NCI-H1930 (cell line): Measurements from ENCODE around the gene GEMIN7.

ENCODE experiments used
- DNase-seq, 2 experiments: peaks; one replicate each; lab custom pipeline; 2025; lab: John Stamatoyannopoulos, UW

The GEMIN7 gene

DNA sequence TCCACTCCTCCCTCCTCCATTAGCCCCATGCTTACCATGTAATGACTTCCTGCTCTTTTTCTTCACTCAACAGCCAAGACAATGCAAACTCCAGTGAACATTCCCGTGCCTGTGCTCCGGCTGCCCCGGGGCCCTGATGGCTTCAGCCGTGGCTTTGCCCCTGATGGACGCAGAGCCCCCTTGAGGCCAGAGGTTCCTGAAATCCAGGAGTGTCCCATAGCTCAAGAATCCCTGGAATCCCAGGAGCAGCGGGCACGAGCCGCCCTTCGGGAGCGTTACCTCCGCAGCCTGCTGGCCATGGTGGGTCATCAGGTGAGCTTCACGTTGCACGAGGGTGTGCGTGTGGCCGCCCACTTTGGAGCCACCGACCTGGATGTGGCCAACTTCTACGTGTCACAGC, 11.0 kb downstream of the GEMIN7 start:
- no peak for DNase-seq

DNA sequence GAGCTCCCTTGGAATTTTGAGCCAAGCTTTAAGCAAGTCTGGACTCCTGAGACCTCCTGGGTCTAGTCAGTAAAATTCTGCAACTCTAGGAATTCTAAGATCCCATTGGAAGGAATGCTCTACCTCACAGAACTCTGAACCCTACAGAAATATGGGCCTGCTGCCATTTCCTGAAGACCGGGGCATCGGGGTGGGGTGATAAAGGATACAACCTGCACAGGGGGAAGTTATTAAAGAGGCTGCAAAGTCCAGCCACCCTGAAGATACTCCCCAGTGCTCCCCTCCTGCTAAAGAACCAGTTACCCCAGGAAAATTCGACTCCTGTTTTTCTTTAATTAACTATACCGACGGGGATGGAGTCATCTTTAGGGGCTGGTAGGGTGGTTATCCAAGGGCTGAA, 11.5 kb downstream of the GEMIN7 start:
- DNase-seq: no peak

DNA sequence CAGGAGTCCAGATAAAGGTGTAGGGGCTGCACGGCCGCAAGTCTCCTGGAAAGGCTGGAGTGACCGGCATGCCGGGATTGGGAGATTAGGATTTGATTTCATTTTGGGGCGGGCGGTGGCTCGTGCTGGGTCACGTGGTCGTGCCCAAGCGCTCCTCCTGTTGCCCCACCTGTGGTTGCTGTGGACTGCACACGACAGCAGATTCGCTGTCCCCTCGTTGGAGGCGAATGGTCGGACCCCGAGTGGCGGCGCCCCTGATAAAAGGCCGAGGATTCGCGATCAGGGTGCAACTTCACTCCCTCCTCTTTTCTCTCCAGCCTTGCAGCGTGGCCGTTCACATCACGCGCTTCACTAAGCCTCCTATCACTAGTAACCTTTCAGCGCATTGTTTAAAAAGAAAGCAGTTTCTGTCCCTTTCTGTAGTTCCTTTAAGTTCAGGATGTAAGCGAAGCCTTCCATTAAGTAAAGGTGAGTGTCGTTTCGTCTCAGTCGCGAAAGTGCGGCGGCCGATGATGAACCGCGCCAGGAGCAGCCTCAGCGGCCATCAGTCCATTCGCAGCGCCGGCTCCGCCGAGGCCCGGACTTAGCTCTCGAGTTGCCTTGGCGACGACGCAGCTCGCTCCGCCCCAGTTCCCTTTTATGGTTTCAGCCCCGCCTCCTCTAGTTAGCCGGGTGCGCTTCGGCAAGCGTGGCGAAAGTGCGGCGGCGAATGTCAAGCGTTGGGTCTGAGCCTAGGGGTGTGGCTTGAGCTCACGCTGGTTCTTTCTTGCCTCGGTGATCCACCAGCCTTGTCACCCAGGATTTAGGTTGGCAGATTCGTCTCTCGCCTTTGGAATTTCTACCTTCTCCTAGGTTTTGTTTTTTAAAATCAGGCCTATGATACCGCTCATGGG, 12.2 kb downstream of the GEMIN7 start:
- DNase-seq: peak; percentile 99 to 100

DNA sequence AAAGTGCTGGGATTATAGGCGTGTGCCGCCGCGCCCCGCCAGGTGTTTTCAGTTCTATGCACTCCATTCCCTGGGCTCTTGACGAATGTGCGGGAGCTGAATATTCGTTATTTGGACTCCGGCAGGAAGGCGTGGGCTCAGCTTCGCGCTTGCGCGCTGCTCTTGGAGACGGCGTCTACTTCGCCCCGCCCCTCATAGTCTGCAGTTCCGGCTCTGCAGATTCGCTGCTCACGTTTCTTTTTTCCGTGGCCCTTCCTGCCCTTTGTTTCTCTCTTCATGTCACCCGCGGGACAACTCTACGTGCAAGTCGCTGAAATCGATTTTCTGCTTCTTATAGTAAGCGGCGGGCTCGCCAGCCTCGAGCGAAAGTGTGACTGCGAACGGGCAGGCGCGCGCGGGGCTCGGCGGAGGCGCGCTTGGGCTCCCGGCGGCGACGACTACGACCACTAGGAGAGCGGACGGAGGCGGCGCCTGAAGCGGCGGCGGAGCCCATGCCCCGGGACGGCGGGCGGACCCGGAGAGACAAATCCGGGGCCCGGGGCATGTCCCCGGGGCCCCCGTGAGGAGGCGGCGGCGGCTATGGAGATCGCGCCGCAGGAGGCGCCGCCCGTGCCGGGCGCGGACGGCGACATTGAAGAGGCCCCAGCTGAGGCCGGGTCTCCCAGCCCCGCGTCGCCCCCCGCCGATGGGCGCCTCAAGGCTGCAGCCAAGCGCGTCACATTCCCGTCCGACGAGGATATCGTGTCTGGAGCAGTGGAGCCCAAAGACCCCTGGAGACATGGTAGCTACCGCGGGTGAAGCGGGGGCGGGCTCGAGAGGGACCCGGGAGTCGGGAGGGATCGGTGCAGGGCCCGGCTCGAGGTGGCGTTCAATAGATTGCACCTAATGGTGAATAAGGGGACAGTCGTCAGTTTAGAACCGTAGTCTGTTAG, 14.0 kb downstream of the GEMIN7 start, which contains the start of gene PPP1R37:
Gene PPP1R37 (plus strand): TSS at position 433 of the 932 bp plus-strand sequence. CDS start 147 bp downstream, at position 580.
- peak; percentile 99 for DNase-seq

DNA sequence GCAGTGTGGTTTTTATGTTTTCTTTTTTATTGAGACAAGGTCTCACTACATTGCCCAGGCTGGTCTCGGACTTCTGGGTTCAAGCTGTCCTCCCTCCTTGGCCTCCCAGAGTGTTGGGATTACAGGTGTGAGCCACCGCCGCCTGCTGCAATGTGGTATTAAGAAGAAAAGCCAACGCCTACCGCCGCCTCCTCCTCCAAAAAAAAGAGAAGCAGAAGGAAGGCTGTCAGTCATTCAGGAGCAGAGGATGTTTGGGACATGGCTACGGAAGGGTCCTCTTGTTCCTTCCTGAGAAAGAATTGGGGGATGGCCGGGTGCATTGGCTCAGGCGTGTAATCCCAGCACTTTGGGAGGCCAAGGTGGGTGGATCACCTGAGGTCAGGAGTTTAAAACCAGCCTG, 15.1 kb downstream of the GEMIN7 start:
- DNase-seq: no peak

DNA sequence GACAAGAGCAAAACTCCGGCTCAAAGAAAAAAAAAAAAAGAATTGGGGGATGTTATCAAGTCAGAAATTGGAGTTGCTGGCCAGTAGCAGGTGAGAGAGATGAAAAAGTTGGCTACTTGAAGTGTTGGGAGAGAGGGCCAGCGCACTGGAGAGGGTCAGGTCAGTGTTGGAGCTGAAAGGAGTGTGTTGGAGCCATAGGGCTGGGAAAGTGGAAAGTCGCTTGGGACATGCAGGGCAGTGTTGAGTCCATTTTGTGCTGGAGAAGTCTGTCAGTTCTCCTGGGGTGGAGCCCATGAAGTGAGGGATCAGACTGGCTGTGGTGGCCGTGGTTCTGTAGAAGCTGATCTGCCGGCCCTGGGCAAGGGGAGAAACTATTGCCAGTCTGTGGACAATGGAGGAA, 15.6 kb downstream of the GEMIN7 start:
- DNase-seq: no peak

DNA sequence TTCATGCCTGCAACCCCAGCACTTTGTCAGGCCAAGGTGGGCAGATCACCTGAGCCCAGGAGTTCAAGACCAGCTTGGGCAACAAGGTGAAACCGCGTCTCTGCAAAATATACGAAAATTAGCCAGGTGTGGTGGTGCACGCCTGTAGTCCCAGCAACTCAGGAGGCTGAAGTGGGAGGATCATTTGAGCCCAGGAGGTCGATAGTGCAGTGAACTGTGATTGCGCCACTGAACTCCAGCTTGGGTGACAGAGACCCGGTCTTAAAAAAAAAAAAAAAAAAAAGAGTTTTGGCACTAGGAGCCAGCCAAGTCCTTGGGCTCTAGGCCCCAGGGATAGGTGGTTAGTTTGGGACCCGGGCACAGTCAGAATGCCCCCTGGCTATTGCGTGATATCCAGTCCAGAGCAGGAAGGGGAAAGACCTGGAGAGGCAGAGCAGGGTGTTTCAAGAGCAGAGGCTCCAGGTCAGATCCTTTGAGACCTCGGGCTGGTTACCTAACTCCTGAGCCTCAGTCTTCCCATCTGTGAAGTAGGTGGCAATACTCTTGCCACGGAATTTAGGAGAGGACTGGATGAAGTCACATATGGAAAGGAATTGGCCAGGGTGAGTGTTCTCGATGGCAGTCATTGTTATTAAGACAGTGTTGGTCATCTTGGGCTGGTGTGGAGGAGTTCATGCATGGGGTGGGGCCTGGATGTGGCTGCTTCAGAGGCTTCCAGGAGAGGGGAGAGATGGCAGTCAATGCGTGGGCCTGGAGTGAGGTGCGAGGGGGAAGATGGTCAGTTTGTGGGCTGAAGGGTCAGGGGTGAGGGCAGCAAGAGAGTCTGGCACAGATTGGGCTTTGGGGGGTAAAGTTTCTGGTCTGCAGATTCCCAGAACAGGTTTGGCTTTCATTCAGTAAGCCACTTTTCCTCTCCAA, 16.7 kb downstream of the GEMIN7 start:
- no peak for DNase-seq

DNA sequence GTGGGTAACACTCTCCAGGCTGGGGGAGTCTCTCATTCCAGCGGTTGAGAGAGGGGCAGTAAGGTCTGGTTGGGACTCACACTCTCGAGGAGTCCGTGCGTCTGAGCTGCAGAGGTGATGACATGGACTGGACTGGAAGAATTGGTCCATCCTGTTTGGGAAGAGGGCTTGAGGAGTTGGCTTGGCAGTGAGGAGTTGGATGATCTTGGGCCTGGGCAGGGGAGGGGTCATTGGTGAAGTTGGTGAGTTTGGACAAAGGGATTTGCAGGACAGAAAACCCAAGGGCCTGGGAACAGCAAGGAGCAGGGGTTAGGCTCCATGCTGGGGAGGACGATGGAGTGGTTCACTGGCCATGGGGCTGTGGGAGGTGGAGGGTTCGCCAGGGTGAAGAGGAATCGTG, 17.6 kb downstream of the GEMIN7 start:
- DNase-seq: no peak

DNA sequence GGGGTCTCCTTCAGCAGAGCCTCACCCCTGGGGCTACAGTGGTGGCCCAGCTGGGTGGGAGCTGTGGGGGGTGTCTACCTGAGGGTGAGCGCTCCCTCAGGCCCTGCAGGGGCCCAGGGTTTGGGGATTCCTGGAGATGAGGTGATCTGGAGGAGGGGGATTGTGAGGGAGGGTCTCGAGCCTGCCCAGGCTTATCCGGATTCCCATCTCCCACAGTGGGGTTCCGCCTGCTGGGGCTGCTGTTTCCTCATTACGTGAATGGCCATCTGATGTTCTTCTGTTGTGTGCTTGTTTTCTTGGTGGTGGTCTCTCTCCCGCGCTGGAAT, 18.4 kb downstream of the GEMIN7 start:
- DNase-seq: no peak

DNA sequence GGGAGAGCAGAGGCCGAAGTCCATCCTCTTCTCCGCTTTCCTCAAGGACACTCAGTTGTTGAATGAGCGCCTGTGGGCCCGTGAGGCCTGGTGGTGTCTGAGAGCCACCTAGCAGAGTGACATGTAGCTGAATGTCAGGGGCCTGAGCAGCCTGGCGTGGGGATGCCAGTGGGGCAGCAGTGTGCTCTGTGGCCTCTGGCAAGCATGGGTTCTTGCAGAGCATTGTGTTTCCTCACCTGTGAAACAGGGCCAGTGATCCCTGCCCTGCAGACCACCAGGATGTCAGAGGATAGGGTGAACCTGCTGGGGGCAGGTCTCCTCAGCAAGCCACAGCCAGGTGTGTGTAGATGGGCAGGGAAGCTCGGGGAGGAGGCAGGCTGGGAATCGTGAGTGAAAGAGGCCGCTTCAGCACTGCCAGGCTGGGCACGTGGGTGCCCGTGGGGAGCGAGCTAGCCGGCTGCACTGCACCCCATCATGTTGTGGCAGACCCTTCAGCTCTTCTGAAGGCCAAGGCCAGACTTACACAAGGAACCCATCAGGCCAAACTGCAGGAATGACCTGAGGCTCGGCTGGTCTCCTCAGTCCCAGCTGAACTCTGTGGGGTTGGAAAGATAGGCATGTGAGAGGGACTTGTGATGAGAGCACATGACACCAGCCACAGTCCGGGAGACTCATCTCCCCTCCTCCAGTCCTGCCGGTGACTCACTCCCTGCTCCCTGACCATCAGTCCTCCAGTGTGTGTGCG, 18.9 kb downstream of the GEMIN7 start:
- no peak for DNase-seq

DNA sequence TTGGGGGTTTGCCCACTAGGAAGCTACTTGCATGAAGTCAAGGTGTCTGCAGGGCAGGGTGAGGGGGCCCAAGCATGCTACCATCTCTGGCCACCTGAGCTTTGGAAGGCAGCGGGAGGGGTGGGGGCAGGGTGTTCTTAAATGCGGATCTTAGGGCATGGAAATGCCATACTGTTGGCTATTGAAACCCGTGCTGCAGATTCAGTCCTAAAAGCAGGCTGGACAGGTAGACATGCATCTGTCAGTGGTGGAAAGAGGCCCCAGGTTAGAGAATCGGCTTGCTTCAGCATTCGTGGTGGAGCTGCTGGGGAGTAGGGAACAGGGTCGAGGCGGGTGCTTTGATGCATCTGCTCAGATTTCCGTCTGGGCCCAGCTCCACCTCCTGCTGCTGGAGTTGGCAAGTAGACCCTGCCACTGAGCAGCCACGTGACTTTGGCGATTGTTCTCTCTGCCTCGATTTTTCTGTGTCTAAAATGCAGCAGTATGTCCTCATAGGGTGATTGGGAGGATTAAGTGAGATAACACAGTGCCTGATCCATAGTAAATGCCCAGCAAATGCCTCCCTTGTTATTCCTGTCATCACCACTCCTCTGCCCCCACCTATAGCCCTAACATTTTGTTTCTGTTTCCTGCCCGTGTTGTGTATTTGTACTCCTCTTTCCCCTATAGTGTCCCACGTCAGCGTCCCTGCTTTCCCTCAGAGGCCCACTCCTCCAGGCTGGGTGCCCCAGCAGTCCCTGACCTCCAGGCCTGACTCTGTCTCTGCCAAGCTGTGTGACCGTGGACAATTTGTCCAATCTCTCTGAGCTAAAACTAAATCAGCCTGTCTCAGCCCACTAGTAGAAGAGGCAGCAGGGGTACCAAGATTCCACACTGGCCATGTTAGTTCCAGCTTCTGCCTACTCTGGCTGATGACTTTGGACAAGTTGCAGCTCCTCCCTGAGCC, 19.7 kb downstream of the GEMIN7 start:
- DNase-seq: no peak

DNA sequence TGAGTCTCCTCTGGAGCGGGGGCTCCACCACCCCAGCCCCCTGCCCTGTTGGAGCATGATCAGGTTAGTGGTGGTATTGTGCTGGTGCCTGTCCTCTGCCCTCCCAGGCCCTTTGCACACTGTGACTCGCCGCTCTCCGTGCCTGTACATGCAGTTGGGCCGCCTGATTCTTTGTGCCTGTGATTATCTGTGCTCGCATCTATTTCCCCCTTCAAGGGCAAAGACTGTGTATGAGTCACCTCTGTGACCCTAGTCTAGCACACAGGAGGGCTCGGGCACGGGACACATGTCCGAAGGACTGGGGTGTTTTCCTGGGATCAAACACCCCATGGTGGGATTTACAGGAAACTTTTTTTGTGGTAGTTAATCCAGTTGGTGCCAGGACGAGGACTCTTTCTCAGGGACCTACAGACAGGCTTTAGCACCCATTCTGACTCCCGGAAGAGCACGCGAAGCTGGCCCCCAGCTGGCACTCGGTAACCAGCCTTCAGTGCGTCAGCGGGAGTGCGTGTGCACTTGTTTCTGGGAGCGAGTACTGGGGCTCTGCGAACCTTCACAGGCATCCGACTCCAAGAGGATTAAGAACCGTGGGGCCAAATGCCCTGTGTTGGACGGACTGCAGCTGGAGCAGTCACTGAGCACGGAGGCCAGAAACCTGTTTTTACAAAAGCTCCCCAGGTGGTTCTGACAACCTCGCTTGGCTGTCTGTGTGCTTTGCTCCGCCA, 20.6 kb downstream of the GEMIN7 start:
- DNase-seq: no peak

DNA sequence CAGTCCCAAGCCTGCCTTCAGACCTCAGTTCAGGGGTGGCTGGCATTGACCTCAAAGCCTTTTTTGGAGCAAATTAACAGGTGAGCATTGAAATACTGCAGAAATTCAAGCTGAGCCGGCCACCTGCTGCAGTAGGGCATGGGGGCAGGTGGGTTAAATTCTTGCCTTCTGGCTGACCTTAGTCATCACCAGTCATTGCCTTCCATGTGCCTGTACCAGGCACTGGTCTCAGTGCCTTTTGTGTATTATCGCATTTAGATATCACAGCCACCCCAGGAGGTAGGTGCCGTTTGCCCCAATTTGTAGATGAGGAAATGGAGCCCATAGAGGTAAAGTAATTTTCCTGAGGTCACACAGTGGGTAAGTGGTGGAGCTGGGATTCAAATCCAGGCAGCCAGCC, 21.1 kb downstream of the GEMIN7 start:
- no peak for DNase-seq

DNA sequence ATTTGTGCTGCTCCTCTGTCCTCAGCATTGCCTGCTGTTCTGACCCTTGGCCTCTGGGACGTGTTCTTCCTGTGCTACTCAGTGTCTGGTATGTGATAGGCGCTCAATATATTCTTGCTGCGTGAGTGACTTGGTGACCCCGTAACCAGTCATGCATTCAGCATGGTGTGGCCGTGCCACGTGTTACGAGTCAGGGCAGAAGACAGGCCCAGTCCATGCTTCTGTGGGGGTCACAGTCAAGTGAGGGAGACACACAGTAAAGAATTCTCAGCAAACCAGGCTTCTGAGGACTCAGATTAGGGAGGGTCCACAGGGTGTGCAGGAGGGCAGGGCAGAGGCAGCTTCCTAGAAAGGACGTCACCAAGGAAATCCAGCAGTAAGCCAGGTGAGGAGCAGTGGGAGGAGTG, 21.8 kb downstream of the GEMIN7 start:
- no peak for DNase-seq

DNA sequence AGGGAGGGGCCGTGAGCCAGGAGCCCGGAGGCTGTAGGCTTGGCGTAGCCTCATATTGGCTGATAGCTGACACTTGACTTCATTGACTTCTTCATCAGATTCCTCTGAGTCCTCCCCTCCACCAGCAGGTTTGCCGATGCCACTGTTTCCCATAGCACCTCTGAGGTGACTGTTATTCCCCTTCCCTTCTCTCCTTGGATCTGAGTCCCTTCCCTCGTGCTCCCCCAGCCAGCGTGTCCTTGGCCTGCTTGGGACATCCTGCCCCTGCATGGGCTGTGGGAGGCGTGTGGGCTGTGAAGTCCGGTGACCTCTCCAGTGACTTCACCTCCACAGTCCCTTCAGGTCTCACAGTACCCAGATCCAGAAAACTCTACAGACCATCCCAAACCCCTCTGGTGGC, 22.7 kb downstream of the GEMIN7 start:
- no peak for DNase-seq

DNA sequence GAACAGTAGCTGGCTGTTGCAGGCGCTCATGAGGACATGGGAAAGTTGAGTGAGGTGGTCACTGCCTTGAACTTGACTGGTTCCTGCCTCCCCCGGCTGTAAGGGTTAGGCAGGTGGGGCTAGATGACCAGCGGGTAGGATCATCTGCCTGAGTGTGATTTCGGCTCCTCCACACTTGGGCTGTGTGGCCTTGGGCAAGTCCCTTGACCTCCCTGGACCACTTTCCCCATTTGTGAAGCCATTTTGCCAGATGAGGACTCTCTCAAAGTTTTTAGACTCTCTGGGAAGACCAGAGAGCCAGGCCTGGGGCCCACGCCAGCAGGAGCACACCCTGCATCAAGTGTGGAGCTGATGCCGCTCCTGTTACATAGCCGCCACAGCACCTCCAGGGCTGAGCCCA, 23.4 kb downstream of the GEMIN7 start:
- no peak for DNase-seq

DNA sequence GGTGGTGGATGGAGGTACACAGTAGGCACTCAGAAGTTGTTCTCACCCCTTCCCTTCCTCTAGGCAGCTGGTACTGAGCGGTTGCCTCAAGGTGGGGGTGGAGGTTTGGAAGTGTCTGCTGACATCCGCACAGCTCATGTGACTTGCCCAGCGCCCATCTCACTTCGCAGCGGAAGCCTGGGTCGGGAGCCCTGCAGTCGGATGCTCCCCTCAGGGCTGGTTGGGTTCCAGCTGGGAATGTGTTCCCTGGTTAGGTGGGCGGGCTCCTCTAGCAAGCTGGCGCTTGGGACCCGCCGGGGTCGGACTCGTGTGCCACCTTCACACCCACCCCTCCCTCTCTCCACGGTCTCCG, 24.1 kb downstream of the GEMIN7 start:
- no peak for DNase-seq

DNA sequence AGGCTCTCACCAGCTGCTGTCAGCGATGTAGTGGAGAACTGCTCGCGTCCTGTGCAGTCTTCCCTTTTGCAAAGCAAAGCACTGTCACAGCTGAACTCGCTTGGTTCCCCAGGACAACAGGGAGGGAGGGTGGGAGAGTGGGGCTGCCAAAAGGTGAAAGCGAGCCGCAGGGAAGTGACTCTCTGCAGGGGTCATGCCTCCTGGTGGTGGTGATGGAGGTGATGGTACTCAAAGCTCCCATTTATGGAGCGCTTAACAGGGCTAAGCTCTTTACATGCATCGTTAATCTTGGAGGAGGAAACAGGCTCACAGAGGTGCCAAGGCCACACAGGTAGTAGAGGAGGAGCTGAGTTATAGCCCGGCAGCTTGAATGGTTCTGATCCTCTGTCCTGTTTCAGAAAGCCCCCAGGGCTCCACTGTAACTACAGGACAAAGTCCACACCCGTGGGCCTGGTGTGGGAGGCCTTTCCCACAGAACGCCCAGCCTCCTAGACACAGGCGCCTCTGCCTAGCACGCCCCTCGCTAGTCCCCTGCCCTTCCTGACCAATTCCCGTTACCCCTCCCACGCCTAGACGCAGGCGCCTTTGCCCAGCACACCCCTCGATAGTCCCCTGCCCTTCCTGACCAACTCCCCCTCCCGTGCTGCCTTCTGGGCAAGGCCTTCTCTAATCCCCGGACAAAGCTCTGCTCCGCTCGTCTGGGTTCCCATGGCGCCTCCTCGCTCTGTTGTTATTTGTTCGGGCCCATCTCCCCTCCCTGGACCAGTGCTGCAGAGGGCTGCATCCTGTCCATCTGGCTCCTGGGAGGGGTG, 24.7 kb downstream of the GEMIN7 start:
- no peak for DNase-seq
